Activated CD8-positive, alpha-beta memory T cell treated with anti-CD3 and anti-CD28 coated beads, Interleukin-2, amount 50 U/mL, for 24 hours (primary cell): ENCODE data around the gene PNLIPRP1.

Experiments used
- DNase-seq: peaks from one replicate; pipeline ENCODE4 v3.0.0-alpha.2; 2020; ENCODE audit errors: extremely low read depth

PNLIPRP1 gene

DNA sequence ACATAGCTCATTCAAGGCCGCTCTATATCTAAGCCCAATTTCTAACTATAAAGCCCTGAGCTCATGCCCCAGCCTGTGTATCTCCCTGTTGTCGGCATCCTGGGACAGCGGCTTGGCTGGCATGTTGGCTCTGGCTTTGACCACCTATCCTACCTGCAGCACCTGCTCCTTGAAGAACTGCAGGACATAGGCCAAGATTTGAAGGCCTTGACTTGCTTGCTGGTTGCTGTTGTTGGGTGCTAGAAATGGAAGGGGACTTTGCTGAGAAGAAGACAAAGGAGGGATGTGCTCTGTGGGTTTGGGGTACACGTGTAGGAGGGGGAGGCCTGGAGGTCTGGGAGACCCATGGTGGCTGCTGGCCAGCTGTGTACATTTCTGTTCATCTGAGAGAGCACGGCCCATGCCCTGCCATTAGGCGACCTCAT, 41.1 kb downstream of the PNLIPRP1 start:
- DNase-seq, result no peak

GRCh38 chr10:116632596-116633215, 41.9 kb downstream of the PNLIPRP1 start:
- no peak for DNase-seq

- DNase-seq, result no peak
Measured at GRCh38 chr10:116633216-116633600, 42.4 kb downstream of the PNLIPRP1 start.

GRCh38 chr10:116634126-116634975, 43.6 kb downstream of the PNLIPRP1 start:
- DNase-seq, result no peak

- no peak for DNase-seq
Measured at GRCh38 chr10:116636385-116636784, 45.6 kb downstream of the PNLIPRP1 start.

- DNase-seq, result no peak
Measured at GRCh38 chr10:116636976-116637375, 46.2 kb downstream of the PNLIPRP1 start.

DNA sequence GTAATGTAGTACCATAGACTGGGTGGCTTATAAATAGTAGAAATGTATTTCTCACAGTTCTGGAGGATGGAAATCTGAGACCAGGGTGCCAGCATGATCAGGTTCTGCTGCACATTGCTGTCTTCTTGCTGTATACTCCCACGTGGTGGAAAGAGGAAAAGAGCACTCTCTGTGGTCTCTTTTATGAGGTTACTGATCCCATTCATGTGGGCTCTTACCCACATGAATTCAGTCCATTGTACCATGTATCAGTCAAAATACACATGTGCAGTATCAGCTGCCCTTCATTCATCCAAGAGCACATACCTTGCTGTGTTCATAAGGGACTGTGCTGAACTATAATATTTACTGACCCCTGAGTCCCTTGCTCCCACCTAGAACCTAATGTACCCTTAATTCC, 47.1 kb downstream of the PNLIPRP1 start:
- DNase-seq, result no peak

DNA sequence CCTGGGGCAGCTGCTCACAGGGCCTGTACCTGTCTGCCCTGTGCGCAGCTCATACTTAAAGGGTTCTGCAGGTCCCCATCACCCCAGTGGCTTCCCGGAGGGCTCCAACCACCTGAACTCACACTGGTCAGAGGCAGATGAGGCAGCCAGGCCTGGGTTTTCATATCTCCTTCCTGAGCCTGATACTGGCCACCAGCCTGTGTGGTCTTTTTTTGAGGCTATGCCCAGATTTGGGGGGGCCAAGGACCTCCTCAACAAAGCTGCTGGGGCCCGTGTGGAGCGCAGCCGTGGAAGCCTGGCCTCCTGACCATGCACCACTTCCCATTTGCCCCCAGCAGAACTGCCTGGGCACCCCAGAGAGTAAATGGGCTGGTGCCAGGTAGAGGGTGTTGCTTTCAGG, 55.7 kb downstream of the PNLIPRP1 start:
- DNase-seq, result no peak

DNA sequence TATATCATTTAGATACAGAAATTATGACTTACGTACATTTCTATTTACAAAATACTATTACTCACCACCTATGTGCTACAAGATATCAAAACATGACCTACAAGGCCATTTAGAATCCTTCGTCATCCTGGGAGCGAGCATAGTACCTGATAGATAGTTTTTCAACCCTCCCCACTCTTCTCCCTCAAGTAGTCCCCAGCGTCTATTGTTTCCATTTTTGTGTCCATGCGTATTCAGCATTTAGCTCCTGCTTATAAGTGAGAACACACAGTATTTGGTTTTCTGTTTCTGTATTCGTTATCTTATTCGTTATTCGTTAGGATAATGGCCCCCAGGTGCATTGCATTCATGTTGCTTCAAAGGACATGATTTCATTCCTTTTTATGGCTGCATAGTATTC, 58.1 kb downstream of the PNLIPRP1 start:
- no peak for DNase-seq

- DNase-seq, result no peak
Measured at GRCh38 chr10:116653885-116654284, 63.1 kb downstream of the PNLIPRP1 start.

- no peak for DNase-seq
Measured at GRCh38 chr10:116654816-116655215, 64.1 kb downstream of the PNLIPRP1 start.

DNA sequence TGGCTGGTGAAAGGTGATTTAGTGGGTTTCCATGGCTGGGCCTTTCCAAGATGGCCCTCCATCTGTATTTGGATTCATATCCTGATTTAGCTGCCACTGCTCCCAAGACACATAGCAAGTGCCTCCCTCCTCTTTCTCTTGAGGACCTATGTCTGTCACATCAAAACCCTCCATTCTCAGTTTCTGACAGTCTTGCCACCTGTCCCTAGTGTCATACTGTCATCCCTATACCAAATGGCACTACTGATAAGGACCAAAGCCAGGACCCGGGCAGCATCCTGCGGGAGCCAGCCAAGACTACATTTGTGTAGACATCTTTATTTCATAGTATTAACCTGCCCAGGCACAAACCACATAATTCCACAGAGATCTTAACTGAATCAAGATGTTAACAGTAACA, 64.8 kb downstream of the PNLIPRP1 start:
- DNase-seq, result no peak

GRCh38 chr10:116656044-116656443, 65.3 kb downstream of the PNLIPRP1 start:
- no peak for DNase-seq

DNA sequence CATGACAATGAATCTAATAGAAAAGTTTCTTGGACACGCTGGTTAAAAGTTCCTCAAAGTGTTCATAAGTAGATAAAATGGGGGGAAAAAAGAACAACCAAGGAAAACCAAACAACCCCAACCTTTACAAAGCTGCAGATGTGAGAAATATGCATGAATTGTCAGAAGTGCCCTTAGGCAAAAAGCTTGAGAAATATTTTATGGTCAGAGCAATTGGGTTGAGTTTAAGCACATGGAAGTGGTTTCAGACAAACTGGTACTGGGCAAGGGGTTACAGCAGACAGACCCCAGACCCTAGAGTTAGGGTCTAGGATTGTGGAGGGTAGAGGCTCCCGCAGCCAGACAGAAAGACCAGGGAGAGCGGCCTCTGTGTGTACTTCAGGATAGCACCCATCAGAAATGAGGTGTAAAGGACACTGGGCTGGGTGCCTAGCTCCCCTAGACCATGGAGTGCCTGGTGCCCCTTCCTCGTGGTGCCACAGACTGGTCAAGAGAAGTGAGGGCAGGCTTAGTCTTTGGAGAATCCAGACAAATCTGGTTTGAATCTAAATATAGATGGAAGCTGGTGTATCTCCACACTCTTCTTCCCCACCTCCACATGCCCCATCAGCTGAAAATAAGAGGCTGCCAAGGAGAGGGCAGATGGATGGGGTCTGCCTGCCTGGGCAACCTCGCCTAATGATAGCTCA, 67.2 kb downstream of the PNLIPRP1 start:
- no peak for DNase-seq
